ENCODE results near the gene BRF1. TPM values are rescaled to one million over a fixed set of nuclear protein-coding genes. Genes with fewer than 3 reads are reported as not detected.

The BRF1 gene
- total and polyA plus RNA-seq, 2 of the 8 experiments (the other 6 are each of a cell fraction or from before 2014, with no cell fraction given) = 7.7 to 18.3 TPM

DNA sequence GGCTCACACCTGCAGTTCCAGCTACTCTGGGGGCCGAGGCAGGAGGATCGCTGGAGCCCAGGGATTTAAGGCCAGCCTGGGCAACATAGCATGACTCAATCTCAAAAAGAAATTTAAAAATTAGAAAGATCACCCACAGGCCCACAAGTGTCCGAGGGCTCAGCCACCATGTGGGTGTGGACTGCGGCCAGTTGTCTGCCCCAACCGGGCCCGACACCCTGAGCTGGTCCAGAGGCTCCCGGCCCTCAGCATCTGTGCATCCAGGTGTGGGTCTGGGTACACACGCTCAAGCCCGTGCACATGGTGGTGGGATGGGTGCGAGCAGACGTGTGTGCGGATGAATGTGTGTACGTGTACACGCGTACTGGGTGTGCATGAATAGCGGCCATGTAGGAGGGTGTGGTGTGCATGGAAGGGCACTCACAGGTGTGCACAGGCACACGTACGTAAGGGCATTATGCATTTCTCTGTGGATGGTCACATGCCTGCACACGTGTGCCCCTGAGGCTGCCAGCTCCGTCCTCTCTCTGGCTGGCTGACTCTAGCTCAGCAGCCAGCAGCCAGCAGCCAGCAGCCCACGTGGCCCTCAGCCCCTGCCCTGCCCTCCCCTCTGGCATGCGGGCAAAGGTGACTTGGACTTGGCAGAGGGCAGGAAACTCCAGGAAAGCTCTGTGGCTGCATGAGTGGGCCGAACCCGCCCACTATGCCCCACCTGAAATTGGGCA lies 96.4 kb downstream of the BRF1 start:
- POLR2A ChIA-PET (ENCODE audit: partially characterized antibody) = interaction anchor here (0.9 to 1.7 kb wide), 2 partner anchors 10 to 24 kb away, joined by 3 read pairs; no protein-coding TSS in a partner anchor
- Histone ChIP-seq H3K4me3 (ENCODE audit: extremely low read depth in 1 of 4, insufficient read depth in 2 of 4, low read depth in 3 of 4, low read length in 4 of 4) (no peak overlapping the region), H3K23ac (ENCODE audit: insufficient read length) (no peak overlapping the region), H3K4ac (replicated peaks; ENCODE audit: insufficient read length, low read depth, low read length) (peak overlapping the region; percentile 91), H2BK12ac (ENCODE audit: low read depth, low read length) (no peak overlapping the region), H4K8ac (ENCODE audit: extremely low read depth, insufficient read depth, low read length) (no peak overlapping the region; the same call in 1 of the 2 replicates), H3K79me2 (ENCODE audit: control insufficient read depth in 1 of 2, insufficient read depth in 2 of 2, low read length in 2 of 2) (no peaks in the 10 kb centered on the region), H3K27ac (ENCODE audit: low read depth, low read length) (no peak overlapping the region), H3K27me3 (replicated peaks in 1 of 4; ENCODE audit: control insufficient read depth in 3 of 4, extremely low read depth in 1 of 4, insufficient read depth in 3 of 4, low read length in 3 of 4) (peaks cover 0 to 2% (median 0%) of the 10 kb centered on the region in 4 experiments; a peak in 2 of 7 replicates), H3K9me3 (ENCODE audit: insufficient read depth in 2 of 2, low read depth in 1 of 2, low read length in 1 of 2) (no peaks in the 10 kb centered on the region), H4K91ac (replicated peaks; ENCODE audit: insufficient read length, low read length) (no peak overlapping the region), H3K9ac (replicated peaks in 1 of 4; ENCODE audit: extremely low read depth in 1 of 4, low read depth in 3 of 4, low read length in 3 of 4) (no peak overlapping the region), H2BK15ac (ENCODE audit: low read length) (no peak overlapping the region), H2AFZ (ENCODE audit: low read length) (no peak overlapping the region), H3K79me1 (ENCODE audit: low read depth, low read length) (no peaks in the 10 kb centered on the region), H2BK20ac (ENCODE audit: low read length) (0 out of 2 replicates have a peak overlapping the region, but pooled peaks have one; percentile 8), H4K20me1 (replicated peaks in 1 of 2; ENCODE audit: control insufficient read depth in 1 of 2, insufficient read depth in 2 of 2, low read length in 2 of 2) (peaks cover 3 to 10% of the 10 kb centered on the region in 2 experiments), H2BK120ac (replicated peaks; ENCODE audit: low read depth, low read length) (no peak overlapping the region), H3K14ac (ENCODE audit: insufficient read length) (no peak overlapping the region), H3K4me1 (replicated peaks in 1 of 4; ENCODE audit: control insufficient read depth in 3 of 4, insufficient read depth in 4 of 4, low read length in 3 of 4) (peaks cover 0 to 10% (median 1%) of the 10 kb centered on the region in 4 experiments; a peak in 3 of 7 replicates), H3K23me2 (ENCODE audit: low read depth, low read length) (no peaks in the 10 kb centered on the region), H4K5ac (ENCODE audit: insufficient read length, low read depth, low read length) (no peak overlapping the region), H3K18ac (ENCODE audit: extremely low read depth, low read length) (no peak overlapping the region), H2BK5ac (ENCODE audit: low read depth, low read length) (no peak overlapping the region), H3K4me2 (ENCODE audit: insufficient read depth in 1 of 2, low read depth in 2 of 2, low read length in 2 of 2) (no peak overlapping the region), H3K36me3 (ENCODE audit: control insufficient read depth in 2 of 4, insufficient read depth in 4 of 4, low read length in 3 of 4) (no peaks in the 10 kb centered on the region), H3K56ac (replicated peaks; ENCODE audit: insufficient read length, low read depth, low read length) (no peak overlapping the region), H2AK5ac (ENCODE audit: low read depth, low read length) (no peak overlapping the region)
- TF ChIP-seq ASH2L (IDR thresholded peaks at IDR 0.05; ENCODE audit: low read length) = no peak
- peak; percentile 33; the same call in 1 of the 2 replicates for TF ChIP-seq POLR2AphosphoS5 (IDR thresholded peaks at IDR 0.05; ENCODE audit: low read depth, low read length)
- no peak for TF ChIP-seq TCF12 (IDR thresholded peaks at IDR 0.05; ENCODE audit: low read depth, low read length)
- no peak for TF ChIP-seq TAF7 (optimal IDR thresholded peaks at IDR 0.05; ENCODE audit: borderline replicate concordance, low read depth, low read length)
- CTCF ChIA-PET (ENCODE audit: partially characterized antibody) = interaction anchor here (0.5 to 4.8 kb wide), 26 partner anchors 8 to 587 kb away, joined by 3 to 27 read pairs (median 4); partner anchors contain the start of gene CRIP1
- 85% methylated on average over 23 of the region's 24 CpGs; no CpG with 5 or more reads in 1 of the 2 experiments for WGBS, 2 experiments (ENCODE audit: extremely low coverage in 1 of 2, insufficient coverage in 1 of 2, insufficient read length in 1 of 2, insufficient replicate concordance in 2 of 2, low coverage in 1 of 2, low lambda C conversion rate in 2 of 2, missing lambda C conversion rate in 1 of 2)
- FAIRE-seq = no peak
- no peak for DNase-seq (ENCODE audit: low read depth in 1 of 2, low spot score in 2 of 2)
